Upper lobe of right lung (tissue), 1 donor: Measurements from ENCODE around the gene ADAMTS19. TPM values are rescaled to one million over a fixed set of nuclear protein-coding genes. Genes with fewer than 3 reads are reported as not detected.

Experiments used
- ATAC-seq: fragments of 200-7000 bp; cut with Tn5 transposase; one replicate; pipeline ENCODE4 v1.9.1; 2020; ENCODE audit warnings: mild to moderate bottlenecking, moderate library complexity
- DNase-seq: peaks from one replicate; pipeline ENCODE4 v3.0.0-alpha.2; 2020
- H3K27ac ChIP-seq: fragments of 200-600 bp; one replicate; pipeline ENCODE4 v1.8.0; 2022
- H3K27me3 ChIP-seq: fragments of 200-600 bp; one replicate; pipeline ENCODE4 v1.8.0; 2022; ENCODE audit warnings: mild to moderate bottlenecking
- H3K36me3 ChIP-seq: fragments of 200-600 bp; one replicate; pipeline ENCODE4 v1.8.0; 2022
- H3K4me1 ChIP-seq: fragments of 200-600 bp; one replicate; pipeline ENCODE4 v1.8.0; 2022
- H3K4me3 ChIP-seq: fragments of 200-600 bp; one replicate; pipeline ENCODE4 v1.8.0; 2022; ENCODE audit warnings: mild to moderate bottlenecking
- H3K9me3 ChIP-seq: fragments of 200-600 bp; one replicate; pipeline ENCODE4 v1.8.0; 2022
- CTCF ChIP-seq: fragments of 200-600 bp; IDR thresholded peaks from one replicate; pipeline ENCODE4 v1.8.0; 2022; ENCODE audit warnings: antibody characterized with exemption
- intact Hi-C: fragments of 100-400 bp; cut with DNase I; formaldehyde crosslinking; loops from one replicate; pipeline ENCODE4 v1.11.0; 2022
- total RNA-seq: library from RNA; stranded (reverse); fragmentation: NEBNext Ultra II Directional; extraction: Animal tissue kit (Norgen Biotek cat#: 25700); gene quantifications from one replicate; pipeline ENCODE4 v1.2.1, GENCODE V29; 2021
- donor health status: DM: no; HTN: yes; CAD: no; lungs with severe emphysema.

The ADAMTS19 gene
- total RNA-seq, 1 donor from 2014 or later = not detected

- no peak overlapping the region for H3K27ac ChIP-seq
- intact Hi-C loops = no loop called here
These were observed 131.5 kb downstream of the ADAMTS19 start for GRCh38 chr5:129591508-129592160.

GRCh38 chr5:129593525-129593924 lies 133.4 kb downstream of the ADAMTS19 start:
- no peaks in the 10 kb centered on the region for H3K27me3 ChIP-seq
- TF ChIP-seq CTCF = no peak
- ATAC-seq (no peak), DNase-seq (no peak)
- no peaks in the 10 kb centered on the region for H3K4me1 ChIP-seq
- no peaks in the 10 kb centered on the region for H3K9me3 ChIP-seq
- intact Hi-C loops = no loop called here
- no peaks in the 10 kb centered on the region for H3K36me3 ChIP-seq
- no peak overlapping the region for H3K27ac ChIP-seq
- H3K4me3 ChIP-seq = no peak overlapping the region

More at GRCh38 chr5:129591508-129592160, 131.5 kb downstream of the ADAMTS19 start:
- Histone ChIP-seq H3K9me3 (no peaks in the 10 kb centered on the region), H3K4me3 (no peak overlapping the region), H3K36me3 (no peaks in the 10 kb centered on the region), H3K27me3 (no peaks in the 10 kb centered on the region), H3K4me1 (no peaks in the 10 kb centered on the region)
- DNase-seq (no peak), ATAC-seq (no peak)
- TF ChIP-seq CTCF = no peak

- Histone ChIP-seq H3K4me3 (no peak overlapping the region), H3K4me1 (no peaks in the 10 kb centered on the region), H3K27ac (no peak overlapping the region), H3K36me3 (no peaks in the 10 kb centered on the region), H3K9me3 (no peaks in the 10 kb centered on the region), H3K27me3 (no peaks in the 10 kb centered on the region)
- TF ChIP-seq CTCF = no peak
- intact Hi-C loops = no loop called here
- ATAC-seq (no peak), DNase-seq (no peak)
These were observed 141.5 kb downstream of the ADAMTS19 start for GRCh38 chr5:129601576-129601975.

GRCh38 chr5:129608350-129608749 lies 148.3 kb downstream of the ADAMTS19 start:
- Histone ChIP-seq H3K27ac (no peak overlapping the region), H3K4me3 (no peak overlapping the region), H3K27me3 (no peaks in the 10 kb centered on the region), H3K9me3 (no peaks in the 10 kb centered on the region), H3K4me1 (no peaks in the 10 kb centered on the region), H3K36me3 (no peaks in the 10 kb centered on the region)
- no peak for DNase-seq
- no peak for ATAC-seq
- intact Hi-C loops = no loop called here
- TF ChIP-seq CTCF = no peak

GRCh38 chr5:129609710-129610109 lies 149.6 kb downstream of the ADAMTS19 start:
- intact Hi-C loops = no loop called here

More at GRCh38 chr5:129609710-129610109, 149.6 kb downstream of the ADAMTS19 start:
- Histone ChIP-seq H3K9me3 (no peaks in the 10 kb centered on the region), H3K27me3 (no peaks in the 10 kb centered on the region), H3K4me3 (no peak overlapping the region), H3K4me1 (no peaks in the 10 kb centered on the region), H3K36me3 (no peaks in the 10 kb centered on the region), H3K27ac (no peak overlapping the region)
- ATAC-seq (no peak), DNase-seq (no peak)
- TF ChIP-seq CTCF = no peak
